ENCODE results near the gene EPHA8. TPM values are rescaled to one million over a fixed set of nuclear protein-coding genes. Genes with fewer than 3 reads are reported as not detected.

Gene EPHA8
- total and polyA plus RNA-seq, 2 of the 13 experiments (the other 11 are each of a cell fraction or from before 2014, with no cell fraction given) = not detected

- DNase-seq (ENCODE audit: low spot score) = no peak
- intact Hi-C loops (cut with micrococcal nuclease; ENCODE audit: unreplicated experiment) (no loop called here), in situ Hi-C loops (cut with HindIII; ENCODE audit: extremely low pct_ligation_motif_present, low pct_unique_long_range_greater_than_20kb) (no loop called here)
- H3K27ac ChIP-seq (ENCODE audit: extremely low read length, insufficient read depth, low read length) = no peak overlapping the region
- no TSS peak for BruUV-seq (replicated peaks)
- no peaks in the 10 kb centered on the region for H4K20me1 ChIP-seq (ENCODE audit: insufficient read depth, low read length)
- H3K9ac ChIP-seq (ENCODE audit: insufficient read depth, low read depth, low read length) = no peak overlapping the region
- no peak overlapping the region for H3K4me3 ChIP-seq (replicated peaks in 1 of 3; ENCODE audit: insufficient read depth in 1 of 3, low read depth in 2 of 3, low read length in 3 of 3)
- no peak overlapping the region for H2AFZ ChIP-seq (ENCODE audit: low read length)
- no peak for ATAC-seq
- WGBS (ENCODE audit: low lambda C conversion rate) = 65% methylated on average over 31 of the region's 34 CpGs
- peaks cover 5 to 48% of the 10 kb centered on the region in 2 experiments; a peak in 4 of 5 replicates for H3K27me3 ChIP-seq (ENCODE audit: control insufficient read depth in 1 of 2, insufficient read depth in 2 of 2, low read length in 2 of 2)
- no peaks in the 10 kb centered on the region for H3K4me1 ChIP-seq (ENCODE audit: insufficient read depth, low read length)
- no peak for FAIRE-seq
- ChIA-PET CTCF (ENCODE audit: low intra/inter-chr PET ratio, low total read pairs) (no interaction called here), POLR2A (no interaction called here)
- no peaks in the 10 kb centered on the region for H3K79me2 ChIP-seq (ENCODE audit: insufficient read depth, low read length)
- H3K9me3 ChIP-seq (ENCODE audit: low read length) = no peaks in the 10 kb centered on the region
- H3K4me2 ChIP-seq (ENCODE audit: low read depth, low read length) = no peak overlapping the region
- TF ChIP-seq ARNT2 (CRISPR knock-in tag; IDR thresholded peaks at IDR 0.05; ENCODE audit: low read depth) (no peak), MNT (IDR thresholded peaks at IDR 0.05) (peak; percentile 93), RORA (CRISPR knock-in tag; IDR thresholded peaks at IDR 0.05) (no peak)
- no peaks in the 10 kb centered on the region for H3K36me3 ChIP-seq (replicated peaks in 1 of 2; ENCODE audit: control insufficient read depth in 1 of 2, insufficient read depth in 2 of 2, low read length in 2 of 2)
These were observed 7.0 kb downstream of the EPHA8 start for GRCh38 chr1:22570140-22570909.

GRCh38 chr1:22572818-22573217 is 9.5 kb downstream of the EPHA8 start:
- H3K9me3 ChIP-seq (ENCODE audit: low read length) = peaks cover 3% of the 10 kb centered on the region
- POLR2A ChIA-PET = no interaction called here
- H3K36me3 ChIP-seq (replicated peaks in 1 of 2; ENCODE audit: control insufficient read depth in 1 of 2, insufficient read depth in 2 of 2, low read length in 2 of 2) = no peaks in the 10 kb centered on the region
- H3K4me3 ChIP-seq (replicated peaks in 1 of 3; ENCODE audit: insufficient read depth in 1 of 3, low read depth in 2 of 3, low read length in 3 of 3) = no peak overlapping the region
- H3K27ac ChIP-seq (ENCODE audit: extremely low read length, insufficient read depth, low read length) = no peak overlapping the region
- ATAC-seq = no peak
- in situ Hi-C loops (cut with HindIII; ENCODE audit: extremely low pct_ligation_motif_present, low pct_unique_long_range_greater_than_20kb) = no loop called here
- no peaks in the 10 kb centered on the region for H4K20me1 ChIP-seq (ENCODE audit: insufficient read depth, low read length)
- no peaks in the 10 kb centered on the region for H3K79me2 ChIP-seq (ENCODE audit: insufficient read depth, low read length)
- H2AFZ ChIP-seq (ENCODE audit: low read length) = no peak overlapping the region
- DNase-seq (ENCODE audit: low spot score) = no peak
- no peak overlapping the region for H3K9ac ChIP-seq (ENCODE audit: insufficient read depth, low read depth, low read length)
- 0% methylated on average over 3 of the region's 9 CpGs for WGBS (ENCODE audit: low lambda C conversion rate)
- BruUV-seq (replicated peaks) = no TSS peak
- peaks cover 2 to 32% of the 10 kb centered on the region in 2 experiments; a peak in 3 of 5 replicates for H3K27me3 ChIP-seq (ENCODE audit: control insufficient read depth in 1 of 2, insufficient read depth in 2 of 2, low read length in 2 of 2)
- FAIRE-seq = no peak
- no peaks in the 10 kb centered on the region for H3K4me1 ChIP-seq (ENCODE audit: insufficient read depth, low read length)
- CTCF ChIA-PET (ENCODE audit: low intra/inter-chr PET ratio, low total read pairs) = no interaction called here
- no peak overlapping the region for H3K4me2 ChIP-seq (ENCODE audit: low read depth, low read length)
- intact Hi-C loops (cut with micrococcal nuclease; ENCODE audit: unreplicated experiment) = no loop called here
- TF ChIP-seq ZNF598 (CRISPR knock-in tag; IDR thresholded peaks at IDR 0.05; ENCODE audit: borderline replicate concordance) = no peak
- no peak for TF ChIP-seq USF2 (IDR thresholded peaks at IDR 0.05; ENCODE audit: low read depth, low read length)
- no peak for TF ChIP-seq USF2 (CRISPR knock-in tag; IDR thresholded peaks at IDR 0.05; ENCODE audit: borderline replicate concordance)
- no peak for TF ChIP-seq POLR2G (IDR thresholded peaks at IDR 0.05; ENCODE audit: low read depth, low read length)
- no peak for TF ChIP-seq TBX3 (IDR thresholded peaks at IDR 0.05; ENCODE audit: borderline replicate concordance)
- TF ChIP-seq RELA (CRISPR knock-in tag; IDR thresholded peaks at IDR 0.05) = no peak
- TF ChIP-seq ZNF772 (CRISPR knock-in tag; IDR thresholded peaks at IDR 0.05) = no peak
- no peak for TF ChIP-seq ZNF225 (CRISPR knock-in tag; IDR thresholded peaks at IDR 0.05)
- TF ChIP-seq IRX3 (CRISPR knock-in tag; IDR thresholded peaks at IDR 0.05; ENCODE audit: borderline replicate concordance, low read depth) = no peak
- no peak for TF ChIP-seq LCORL (IDR thresholded peaks at IDR 0.05)
- no peak for TF ChIP-seq LCORL (CRISPR knock-in tag; IDR thresholded peaks at IDR 0.05)
- TF ChIP-seq ZNF746 (CRISPR knock-in tag; IDR thresholded peaks at IDR 0.05) = no peak
- no peak for TF ChIP-seq TEAD3 (CRISPR knock-in tag; optimal IDR thresholded peaks at IDR 0.05; ENCODE audit: borderline replicate concordance)
